Hepatocyte (in vitro differentiated cells): ENCODE measurements around the gene DYNC2H1. TPM values are rescaled to one million over a fixed set of nuclear protein-coding genes. Genes with fewer than 3 reads are reported as not detected.

Source experiments
- DNase-seq: peaks from one replicate; pipeline ENCODE4 v3.0.0-alpha.2; 2016; ENCODE audit warnings: low spot score
- H2AFZ ChIP-seq: fragments of 200-600 bp; sonication (generic); 2 replicates; pipeline ENCODE4 v1.6.0; 2016; ENCODE audit warnings: antibody characterized with exemption, mild to moderate bottlenecking
- H3K27ac ChIP-seq: fragments of 200-600 bp; sonication (generic); 2 replicates; pipeline ENCODE4 v1.5.1; 2016; ENCODE audit warnings: mild to moderate bottlenecking
- H3K27me3 ChIP-seq: fragments of 200-600 bp; sonication (generic); 2 replicates; pipeline ENCODE4 v1.6.1; 2016
- H3K36me3 ChIP-seq: fragments of 200-600 bp; sonication (generic); replicated peaks from 2 replicates; pipeline ENCODE4 v1.5.1; 2016; ENCODE audit warnings: low read depth; ENCODE audit not compliant: insufficient read depth
- H3K4me1 ChIP-seq: fragments of 200-600 bp; sonication (generic); 2 replicates; pipeline ENCODE4 v1.5.1; 2016; ENCODE audit warnings: mild to moderate bottlenecking, moderate library complexity; ENCODE audit not compliant: insufficient read depth
- H3K4me2 ChIP-seq: fragments of 200-600 bp; sonication (generic); 2 replicates; pipeline ENCODE4 v1.6.0; 2016
- H3K4me3 ChIP-seq: fragments of 200-600 bp; sonication (generic); 2 replicates; pipeline ENCODE4 v1.5.1; 2016; ENCODE audit warnings: mild to moderate bottlenecking
- H3K79me2 ChIP-seq: fragments of 200-600 bp; sonication (generic); 2 replicates; pipeline ENCODE4 v1.6.0; 2017; ENCODE audit warnings: mild to moderate bottlenecking
- H3K9me2 ChIP-seq: fragments of 200-600 bp; sonication (generic); replicated peaks from 2 replicates; pipeline ENCODE4 v1.6.0; 2017; ENCODE audit warnings: mild to moderate bottlenecking; ENCODE audit not compliant: insufficient read depth
- H3K9me3 ChIP-seq: fragments of 200-600 bp; sonication (generic); 2 replicates; pipeline ENCODE4 v1.5.1; 2016; ENCODE audit warnings: low read depth, mild to moderate bottlenecking
- H4K20me1 ChIP-seq: fragments of 200-600 bp; sonication (generic); 2 replicates; pipeline ENCODE4 v1.6.0; 2016; ENCODE audit warnings: mild to moderate bottlenecking; ENCODE audit not compliant: insufficient read depth, poor library complexity, severe bottlenecking
- EZH2 ChIP-seq: fragments of 200-600 bp; sonication (generic); IDR thresholded peaks from 2 replicates; pipeline ENCODE4 v1.6.1; 2016; ENCODE audit warnings: antibody characterized with exemption, mild to moderate bottlenecking, borderline replicate concordance
- EZH2phosphoT487 ChIP-seq: fragments of 200-600 bp; sonication (generic); IDR thresholded peaks from one replicate; pipeline ENCODE4 v1.6.1; 2018; ENCODE audit warnings: antibody characterized with exemption, mild to moderate bottlenecking, low read depth, moderate library complexity; ENCODE audit not compliant: unreplicated experiment, severe bottlenecking
- WGBS: methylation state at CpG from one replicate; pipeline ENCODE4 v1.1.6; 2016; ENCODE audit warnings: low lambda C conversion rate; ENCODE audit errors: missing lambda C conversion rate; 5-methylcytosine and 5-hydroxymethylcytosine counted together
- polyA plus RNA-seq: library from polyadenylated mRNA; unstranded; fragments of >200 nt; fragmentation: Nextera tagmentation; extraction: Ambion mirVana; gene quantifications from 2 replicates; pipeline ENCODE4 v1.2.1, GENCODE V29; 2016
- total RNA-seq: library from RNA; depleted of rRNA; stranded (reverse); fragments of >200 nt; gene quantifications from 2 replicates; pipeline ENCODE4 v1.2.3, GENCODE V29; 2014
- TF ChIP-seq, protein P1 (sequence below): fragments of 200-600 bp; sonication (generic); IDR thresholded peaks from 2 replicates; pipeline ENCODE4 v1.5.1; 2016; ENCODE audit warnings: antibody characterized with exemption, mild to moderate bottlenecking; ENCODE audit not compliant: poor library complexity

Gene DYNC2H1
- total and polyA plus RNA-seq, 2 experiments from 2014 or later, result 4.4 to 16.9 TPM

- WGBS, result 83% methylated on average over 4 of the region's 4 CpGs
- no peak for DNase-seq
- Histone ChIP-seq H3K4me2 (no peak overlapping the region), H3K9me2 (no peaks in the 10 kb centered on the region), H3K27ac (no peak overlapping the region), H3K4me1 (no peaks in the 10 kb centered on the region), H3K9me3 (no peaks in the 10 kb centered on the region), H3K36me3 (no peaks in the 10 kb centered on the region), H3K4me3 (no peak overlapping the region), H3K79me2 (no peaks in the 10 kb centered on the region), H3K27me3 (no peaks in the 10 kb centered on the region), H2AFZ (no peak overlapping the region), H4K20me1 (no peaks in the 10 kb centered on the region)
- TF ChIP-seq, protein P1, sequence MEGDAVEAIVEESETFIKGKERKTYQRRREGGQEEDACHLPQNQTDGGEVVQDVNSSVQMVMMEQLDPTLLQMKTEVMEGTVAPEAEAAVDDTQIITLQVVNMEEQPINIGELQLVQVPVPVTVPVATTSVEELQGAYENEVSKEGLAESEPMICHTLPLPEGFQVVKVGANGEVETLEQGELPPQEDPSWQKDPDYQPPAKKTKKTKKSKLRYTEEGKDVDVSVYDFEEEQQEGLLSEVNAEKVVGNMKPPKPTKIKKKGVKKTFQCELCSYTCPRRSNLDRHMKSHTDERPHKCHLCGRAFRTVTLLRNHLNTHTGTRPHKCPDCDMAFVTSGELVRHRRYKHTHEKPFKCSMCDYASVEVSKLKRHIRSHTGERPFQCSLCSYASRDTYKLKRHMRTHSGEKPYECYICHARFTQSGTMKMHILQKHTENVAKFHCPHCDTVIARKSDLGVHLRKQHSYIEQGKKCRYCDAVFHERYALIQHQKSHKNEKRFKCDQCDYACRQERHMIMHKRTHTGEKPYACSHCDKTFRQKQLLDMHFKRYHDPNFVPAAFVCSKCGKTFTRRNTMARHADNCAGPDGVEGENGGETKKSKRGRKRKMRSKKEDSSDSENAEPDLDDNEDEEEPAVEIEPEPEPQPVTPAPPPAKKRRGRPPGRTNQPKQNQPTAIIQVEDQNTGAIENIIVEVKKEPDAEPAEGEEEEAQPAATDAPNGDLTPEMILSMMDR, result no peak
- no peak for TF ChIP-seq EZH2phosphoT487
- no peak for TF ChIP-seq EZH2
Observed at GRCh38 chr11:103453915-103454709, 344.9 kb downstream of the DYNC2H1 start.

DNA sequence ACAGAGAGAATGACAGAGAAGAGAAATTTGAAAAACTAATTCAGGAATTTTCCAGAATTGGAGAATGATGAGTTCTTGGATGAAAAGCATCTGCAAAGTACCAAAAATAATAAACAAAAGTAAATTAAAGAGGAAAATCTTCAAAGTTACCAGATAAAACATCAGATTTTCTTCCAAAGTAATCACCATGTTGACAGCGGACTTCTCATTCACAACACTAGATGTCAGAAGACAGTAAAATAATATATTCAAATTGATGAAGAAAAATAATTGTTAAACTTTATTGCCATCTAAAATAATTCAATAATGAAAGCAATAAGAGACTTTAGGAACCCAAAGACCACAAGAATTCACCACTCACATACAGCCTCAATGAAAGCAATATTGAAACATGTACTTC lies 355.2 kb downstream of the DYNC2H1 start:
- no peaks in the 10 kb centered on the region for H3K79me2 ChIP-seq
- H3K4me2 ChIP-seq, result no peak overlapping the region
- no peaks in the 10 kb centered on the region for H3K4me1 ChIP-seq
- no peak overlapping the region for H2AFZ ChIP-seq
- no peak overlapping the region for H3K4me3 ChIP-seq
- WGBS, result 92% methylated on average over 1 of the region's 1 CpG
- TF ChIP-seq, protein P1, result no peak
- TF ChIP-seq EZH2phosphoT487 (no peak), EZH2 (no peak)
- H3K9me3 ChIP-seq, result no peaks in the 10 kb centered on the region
- no peak overlapping the region for H3K27ac ChIP-seq
- H3K36me3 ChIP-seq, result no peaks in the 10 kb centered on the region
- H3K27me3 ChIP-seq, result no peaks in the 10 kb centered on the region
- H4K20me1 ChIP-seq, result no peaks in the 10 kb centered on the region
- no peaks in the 10 kb centered on the region for H3K9me2 ChIP-seq
- no peak for DNase-seq

DNA sequence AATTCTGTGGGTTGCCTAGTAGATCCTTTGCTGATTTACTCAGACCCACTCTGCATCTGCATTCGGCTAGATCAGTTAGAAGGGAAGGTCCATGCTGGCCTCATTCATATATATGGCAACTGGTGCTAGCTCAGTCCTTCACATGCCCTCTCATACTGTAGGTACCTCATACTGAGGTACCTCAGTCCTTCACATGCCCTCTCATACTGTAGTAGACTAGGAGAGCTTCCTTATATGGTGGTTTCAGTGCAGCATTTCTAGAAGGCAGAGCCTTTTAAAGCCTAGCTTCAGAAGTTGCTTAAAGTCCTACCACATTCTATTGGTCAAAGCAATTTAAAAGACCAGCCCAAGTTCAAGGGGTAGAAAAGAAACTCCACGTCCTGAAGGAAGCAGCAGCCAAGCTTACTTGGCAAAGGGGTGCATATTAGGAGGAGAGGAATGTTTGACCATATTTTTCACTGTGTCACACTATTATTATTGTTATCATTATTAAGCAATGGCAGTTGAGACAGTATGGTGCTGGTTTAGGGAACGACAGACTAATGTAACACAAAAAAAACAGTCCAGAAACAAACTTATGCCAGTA lies 356.4 kb downstream of the DYNC2H1 start:
- no peaks in the 10 kb centered on the region for H3K4me1 ChIP-seq
- no peaks in the 10 kb centered on the region for H3K9me2 ChIP-seq
- H3K4me3 ChIP-seq, result no peak overlapping the region
- H3K79me2 ChIP-seq, result no peaks in the 10 kb centered on the region
- no peak overlapping the region for H3K4me2 ChIP-seq
- no peaks in the 10 kb centered on the region for H3K9me3 ChIP-seq
- TF ChIP-seq, protein P1, result no peak
- TF ChIP-seq EZH2phosphoT487 (no peak), EZH2 (no peak)
- no peaks in the 10 kb centered on the region for H4K20me1 ChIP-seq
- WGBS, result 87% methylated on average over 3 of the region's 3 CpGs
- H2AFZ ChIP-seq, result no peak overlapping the region
- no peak for DNase-seq
- no peaks in the 10 kb centered on the region for H3K36me3 ChIP-seq
- H3K27ac ChIP-seq, result no peak overlapping the region
- no peaks in the 10 kb centered on the region for H3K27me3 ChIP-seq
